ENCODE results near the gene ZBTB16.

DNA sequence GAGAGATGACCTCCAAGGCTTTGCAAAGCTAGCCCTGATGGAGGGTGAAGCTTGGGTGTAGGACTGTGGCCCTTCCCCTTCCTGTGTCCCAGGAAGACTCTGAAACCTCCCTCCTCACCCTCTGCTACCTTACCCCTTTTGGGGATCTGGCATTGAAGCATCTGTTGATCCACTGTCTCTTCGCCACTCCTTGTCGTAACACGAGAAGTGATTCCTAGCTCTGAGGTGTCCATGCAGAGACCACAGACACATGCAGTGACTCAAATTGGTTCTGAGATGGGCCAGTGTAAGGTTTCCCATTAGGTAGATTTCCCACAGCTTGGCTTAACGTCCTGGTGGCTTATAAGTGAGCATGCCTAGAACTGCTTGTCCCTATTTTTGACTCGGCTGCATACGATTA lies 101.4 kb downstream of the ZBTB16 start:
- no peak for TF ChIP-seq POLR2A (IDR thresholded peaks at IDR 0.05)
- TF ChIP-seq, protein P1, sequence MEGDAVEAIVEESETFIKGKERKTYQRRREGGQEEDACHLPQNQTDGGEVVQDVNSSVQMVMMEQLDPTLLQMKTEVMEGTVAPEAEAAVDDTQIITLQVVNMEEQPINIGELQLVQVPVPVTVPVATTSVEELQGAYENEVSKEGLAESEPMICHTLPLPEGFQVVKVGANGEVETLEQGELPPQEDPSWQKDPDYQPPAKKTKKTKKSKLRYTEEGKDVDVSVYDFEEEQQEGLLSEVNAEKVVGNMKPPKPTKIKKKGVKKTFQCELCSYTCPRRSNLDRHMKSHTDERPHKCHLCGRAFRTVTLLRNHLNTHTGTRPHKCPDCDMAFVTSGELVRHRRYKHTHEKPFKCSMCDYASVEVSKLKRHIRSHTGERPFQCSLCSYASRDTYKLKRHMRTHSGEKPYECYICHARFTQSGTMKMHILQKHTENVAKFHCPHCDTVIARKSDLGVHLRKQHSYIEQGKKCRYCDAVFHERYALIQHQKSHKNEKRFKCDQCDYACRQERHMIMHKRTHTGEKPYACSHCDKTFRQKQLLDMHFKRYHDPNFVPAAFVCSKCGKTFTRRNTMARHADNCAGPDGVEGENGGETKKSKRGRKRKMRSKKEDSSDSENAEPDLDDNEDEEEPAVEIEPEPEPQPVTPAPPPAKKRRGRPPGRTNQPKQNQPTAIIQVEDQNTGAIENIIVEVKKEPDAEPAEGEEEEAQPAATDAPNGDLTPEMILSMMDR (IDR thresholded peaks at IDR 0.05) = no peak

Measured in uterus (tissue), 2 donors.